HepG2 (cell line): ENCODE data around the gene ERICH6. TPM values are rescaled to one million over a fixed set of nuclear protein-coding genes. Genes with fewer than 3 reads are reported as not detected.

ENCODE experiments used
- AGO2 ChIP-seq: fragments of 200-400 bp; formaldehyde crosslinking; optimal IDR thresholded peaks from 2 replicates; pipeline ENCODE3; 2017; ENCODE audit warnings: mild to moderate bottlenecking, low read depth, low read length, moderate library complexity
- ATAD3A ChIP-seq: sonication (generic); formaldehyde crosslinking; IDR thresholded peaks from 2 replicates; pipeline ENCODE4 v1.4.0; 2020; ENCODE audit warnings: missing genetic modification reagents
- CBX1 ChIP-seq: IDR thresholded peaks from one replicate; pipeline ENCODE4 v1.6.1; 2016; ENCODE audit warnings: antibody characterized with exemption, low read depth
- FOXJ3 ChIP-seq: sonication (generic); formaldehyde crosslinking; IDR thresholded peaks from 2 replicates; pipeline ENCODE4 v1.4.0; 2020; ENCODE audit warnings: missing genetic modification reagents, mild to moderate bottlenecking, borderline replicate concordance
- HNF4A ChIP-seq: sonication (generic); formaldehyde crosslinking; IDR thresholded peaks from 2 replicates; pipeline ENCODE4 v1.4.0; 2020; ENCODE audit warnings: missing genetic modification reagents
- HNF4G ChIP-seq, 2 experiments: sonication (generic) in 1 of 2; formaldehyde crosslinking in 1 of 2; IDR thresholded peaks; 2 replicates each; pipeline versions ENCODE4 v1.4.0 to v1.6.1; 2011 to 2020; ENCODE audit warnings: borderline replicate concordance in 2 of 2, low read depth in 2 of 2, mild to moderate bottlenecking in 2 of 2, low read length in 1 of 2, missing genetic modification reagents in 1 of 2, moderate library complexity in 1 of 2
- IRF9 ChIP-seq: sonication (generic); formaldehyde crosslinking; IDR thresholded peaks from 2 replicates; pipeline ENCODE4 v1.8.0; 2022; ENCODE audit warnings: missing genetic modification reagents, mild to moderate bottlenecking, borderline replicate concordance
- MEIS1 ChIP-seq: sonication (generic); formaldehyde crosslinking; IDR thresholded peaks from 2 replicates; pipeline ENCODE4 v1.9.0; 2021; ENCODE audit warnings: mild to moderate bottlenecking, missing genetic modification reagents, moderate library complexity, borderline replicate concordance
- NR2F1 ChIP-seq, 2 experiments: fragments of 450-650 bp in 1 of 2; formaldehyde crosslinking in 1 of 2; IDR thresholded peaks; 2 replicates each; pipeline versions ENCODE4 v1.5.0 to v1.6.1; 2016 to 2020; ENCODE audit warnings: mild to moderate bottlenecking in 1 of 2, missing compliant biosample characterization in 1 of 2, missing genetic modification reagents in 1 of 2, moderate library complexity in 1 of 2
- PAF1 ChIP-seq: IDR thresholded peaks from 2 replicates; pipeline ENCODE4 v1.6.1; 2016; ENCODE audit warnings: missing genetic modification reagents, missing compliant biosample characterization
- POLR2A ChIP-seq, 2 experiments: IDR thresholded peaks; 2 replicates each; pipeline ENCODE4 v1.6.1; 2011; ENCODE audit warnings: low read depth in 2 of 2, low read length in 2 of 2, mild to moderate bottlenecking in 1 of 2, moderate library complexity in 1 of 2; ENCODE audit not compliant: insufficient read depth in 1 of 2
- RELA ChIP-seq: sonication (generic); formaldehyde crosslinking; IDR thresholded peaks from 2 replicates; pipeline ENCODE4 v1.4.0; 2020; ENCODE audit warnings: missing genetic modification reagents
- RXRB ChIP-seq: IDR thresholded peaks from 2 replicates; pipeline ENCODE4 v1.6.1; 2016; ENCODE audit warnings: borderline replicate concordance, missing genetic modification reagents, missing compliant biosample characterization
- TGIF2 ChIP-seq: IDR thresholded peaks from 2 replicates; pipeline ENCODE4 v1.6.1; 2016; ENCODE audit warnings: control low read depth, missing compliant biosample characterization
- ZBTB25 ChIP-seq: IDR thresholded peaks from 2 replicates; pipeline ENCODE4 v1.6.1; 2018; ENCODE audit warnings: missing genetic modification reagents
- ZBTB26 ChIP-seq: IDR thresholded peaks from 2 replicates; pipeline ENCODE4 v1.6.1; 2016; ENCODE audit warnings: missing compliant biosample characterization, missing genetic modification reagents, borderline replicate concordance
- ZNF326 ChIP-seq: sonication (generic); formaldehyde crosslinking; IDR thresholded peaks from 2 replicates; pipeline ENCODE4 v1.4.0; 2020; ENCODE audit warnings: missing genetic modification reagents, borderline replicate concordance
- ZNF598 ChIP-seq: sonication (generic); formaldehyde crosslinking; IDR thresholded peaks from 2 replicates; pipeline ENCODE4 v1.5.1; 2020; ENCODE audit warnings: mild to moderate bottlenecking, missing genetic modification reagents, borderline replicate concordance
- ZNF709 ChIP-seq: sonication (generic); formaldehyde crosslinking; IDR thresholded peaks from 2 replicates; pipeline ENCODE4 v1.5.0; 2020; ENCODE audit warnings: mild to moderate bottlenecking, missing genetic modification reagents
- ZNF776 ChIP-seq: sonication (generic); formaldehyde crosslinking; IDR thresholded peaks from 2 replicates; pipeline ENCODE4 v1.4.0; 2020; ENCODE audit warnings: mild to moderate bottlenecking, missing genetic modification reagents
- ZSCAN30 ChIP-seq: sonication (generic); formaldehyde crosslinking; IDR thresholded peaks from 2 replicates; pipeline ENCODE4 v1.5.0; 2020; ENCODE audit warnings: mild to moderate bottlenecking, missing genetic modification reagents
- polyA plus RNA-seq, 8 experiments: library from polyadenylated mRNA; depleted of rRNA in 3 of 8; stranded (reverse) in 7 of 8; unstranded in 1 of 8; fragments of >200 nt; fragmentation: Illumina TruSeq in 4 of 8; extraction: Trizol in 4 of 8; gene quantifications; 2 replicates each; pipeline versions ENCODE4 v1.2.1 to v1.2.3, GENCODE V29; 2011 to 2016; ENCODE audit warnings: low read depth in 4 of 8, missing spikeins in 1 of 8, mixed read lengths in 1 of 8; ENCODE audit not compliant: insufficient read depth in 1 of 8
- total RNA-seq, 5 experiments: library from RNA; depleted of rRNA; stranded (reverse); fragments of >200 nt; fragmentation: Illumina TruSeq; extraction: Trizol; gene quantifications; 2 replicates each; pipeline ENCODE4 v1.2.3, GENCODE V29; 2016; ENCODE audit warnings: low read depth in 1 of 5
- TF ChIP-seq, protein P1 (sequence below): sonication (generic); formaldehyde crosslinking; IDR thresholded peaks from 2 replicates; pipeline ENCODE4 v1.8.0; 2023; ENCODE audit warnings: mild to moderate bottlenecking, missing genetic modification reagents
- TF ChIP-seq, protein P2 (sequence below): IDR thresholded peaks from 2 replicates; pipeline ENCODE4 v1.6.1; 2012; ENCODE audit warnings: inconsistent platforms

ERICH6 gene
- total and polyA plus RNA-seq, 2 of the 13 experiments (the other 11 are each of a cell fraction or from before 2014, with no cell fraction given), result 0.03 TPM; not detected in 1

DNA sequence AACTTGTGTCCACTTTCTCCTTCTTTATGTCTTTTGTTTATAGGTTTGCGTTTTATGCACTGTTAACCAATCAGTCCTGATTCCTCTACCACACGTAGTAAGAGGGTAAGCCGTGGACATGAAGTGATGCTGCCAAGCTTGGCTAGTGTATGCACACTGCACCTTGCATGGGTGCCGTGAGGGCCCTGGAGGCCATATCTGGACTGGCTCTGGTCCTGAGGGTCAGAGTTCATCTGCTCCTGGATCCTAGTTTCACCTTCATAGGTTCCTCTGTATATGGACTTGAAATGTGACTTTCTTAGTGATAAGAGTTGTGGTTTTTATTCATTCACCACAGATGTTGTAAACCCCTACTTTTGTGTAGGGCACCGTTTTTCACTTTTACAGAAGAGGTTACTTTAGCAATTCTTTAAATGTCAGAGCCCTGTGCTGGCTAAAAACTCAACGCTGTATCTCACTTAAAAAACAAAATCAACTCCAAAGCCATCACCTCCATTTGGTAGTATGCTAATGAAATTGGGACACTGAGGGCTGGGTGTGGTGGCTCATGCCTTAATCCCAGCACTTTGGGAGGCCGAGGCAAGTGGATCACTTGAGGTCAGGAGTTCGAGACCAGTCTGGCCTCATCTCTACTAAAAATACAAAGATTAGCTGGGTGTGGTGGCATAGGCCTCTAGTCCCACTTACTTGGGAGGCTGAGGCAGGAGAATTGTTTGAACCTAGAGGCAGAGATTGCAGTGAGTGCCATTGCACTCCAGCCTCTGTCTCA lies 36.3 kb upstream of the ERICH6 start (continued):
- TF ChIP-seq RXRB (CRISPR knock-in tag) (0 out of 2 replicates have a peak, but pooled peaks have one; percentile 3), CBX1 (peak; percentile 12), ZNF776 (CRISPR knock-in tag) (0 out of 2 replicates have a peak, but pooled peaks have one; percentile 45), HNF4A (CRISPR knock-in tag) (0 out of 2 replicates have a peak, but pooled peaks have one; percentile 37), RELA (CRISPR knock-in tag) (no peak), NR2F1 (CRISPR knock-in tag; IDR thresholded peaks at IDR 0.05) (peak in 1 of 2 experiments; percentile 13; a peak in 1 of 4 replicates), MEIS1 (peak; percentile 1; the same call in 1 of the 2 replicates), ZNF598 (CRISPR knock-in tag) (peak; percentile 76; the same call in 1 of the 2 replicates), IRF9 (CRISPR knock-in tag) (0 out of 2 replicates have a peak, but pooled peaks have one; percentile 23), PAF1 (CRISPR knock-in tag) (peak; percentile 90), POLR2A (IDR thresholded peaks at IDR 0.05; ENCODE audit: insufficient read depth in 1 of 2, low read depth in 2 of 2, low read length in 2 of 2) (peak; percentile 46 to 57; a peak in 3 of 4 replicates), ZNF709 (CRISPR knock-in tag) (no peak; the same call in 1 of the 2 replicates), ZBTB26 (0 out of 2 replicates have a peak, but pooled peaks have one; percentile 39), ATAD3A (CRISPR knock-in tag) (no peak), HNF4G (IDR thresholded peaks at IDR 0.05; ENCODE audit: borderline replicate concordance, low read depth, low read length) (peak; percentile 23; the same call in 1 of the 2 replicates), HNF4G (CRISPR knock-in tag; IDR thresholded peaks at IDR 0.05; ENCODE audit: borderline replicate concordance, low read depth) (no peak), TGIF2 (CRISPR knock-in tag) (no peak), ZSCAN30 (CRISPR knock-in tag) (0 out of 2 replicates have a peak, but pooled peaks have one; percentile 39), FOXJ3 (CRISPR knock-in tag) (peak; percentile 9; the same call in 1 of the 2 replicates), ZNF326 (CRISPR knock-in tag) (0 out of 2 replicates have a peak, but pooled peaks have one; percentile 81), ZBTB25 (CRISPR knock-in tag) (no peak), AGO2 (peak; percentile 15)
- TF ChIP-seq, protein P1, sequence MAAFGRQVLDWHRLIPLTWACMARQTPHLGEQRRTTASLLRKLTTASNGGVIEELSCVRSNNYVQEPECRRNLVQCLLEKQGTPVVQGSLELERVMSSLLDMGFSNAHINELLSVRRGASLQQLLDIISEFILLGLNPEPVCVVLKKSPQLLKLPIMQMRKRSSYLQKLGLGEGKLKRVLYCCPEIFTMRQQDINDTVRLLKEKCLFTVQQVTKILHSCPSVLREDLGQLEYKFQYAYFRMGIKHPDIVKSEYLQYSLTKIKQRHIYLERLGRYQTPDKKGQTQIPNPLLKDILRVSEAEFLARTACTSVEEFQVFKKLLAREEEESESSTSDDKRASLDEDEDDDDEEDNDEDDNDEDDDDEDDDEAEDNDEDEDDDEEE (CRISPR knock-in tag), result 0 out of 2 replicates have a peak, but pooled peaks have one; percentile 55
- TF ChIP-seq, protein P2, sequence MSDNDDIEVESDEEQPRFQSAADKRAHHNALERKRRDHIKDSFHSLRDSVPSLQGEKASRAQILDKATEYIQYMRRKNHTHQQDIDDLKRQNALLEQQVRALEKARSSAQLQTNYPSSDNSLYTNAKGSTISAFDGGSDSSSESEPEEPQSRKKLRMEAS, result 0 out of 2 replicates have a peak, but pooled peaks have one; percentile 15
